Stomach (tissue), 9 donors: ENCODE measurements around the gene TBC1D5. TPM values are rescaled to one million over a fixed set of nuclear protein-coding genes. Genes with fewer than 3 reads are reported as not detected.

ENCODE experiments used
- DNase-seq, 2 donors: peaks; one replicate each; pipeline versions ENCODE4 v3.0.0 to v3.0.0-alpha.2; 2013 to 2019
- H3K27ac ChIP-seq, 5 donors: fragments of 200-600 bp in 4 of 5; sonication (generic) in 4 of 5; one replicate each; pipeline ENCODE4 v1.5.1; 2013 to 2019; ENCODE audit warnings: mild to moderate bottlenecking in 1 of 5, moderate library complexity in 1 of 5
- H3K27me3 ChIP-seq, 3 donors: fragments of 200-600 bp; sonication (generic); one replicate each; pipeline ENCODE4 v1.5.1; 2017 to 2019; ENCODE audit warnings: mixed run types in 1 of 3
- H3K36me3 ChIP-seq, 4 donors: fragments of 200-600 bp; sonication (generic); 1 replicate in 3 of 4; 2 replicates in 1 of 4; pipeline ENCODE4 v1.5.1; 2016 to 2019
- H3K4me1 ChIP-seq, 4 donors: fragments of 200-600 bp; sonication (generic); one replicate each; pipeline ENCODE4 v1.5.1; 2016 to 2019
- H3K4me3 ChIP-seq, 4 donors: fragments of 200-600 bp; sonication (generic) in 3 of 4; one replicate each; pipeline ENCODE4 v1.5.1; 2016 to 2019; ENCODE audit warnings: mild to moderate bottlenecking in 1 of 4
- H3K9me3 ChIP-seq, 4 donors: fragments of 200-600 bp; sonication (generic); one replicate each; pipeline ENCODE4 v1.5.1; 2016 to 2019
- EP300 ChIP-seq: sonication (generic); formaldehyde crosslinking; IDR thresholded peaks from one replicate; pipeline ENCODE4 v1.6.1; 2017; ENCODE audit warnings: antibody characterized with exemption
- POLR2A ChIP-seq, 4 donors: fragments of 450-650 bp; IDR thresholded peaks; one replicate each; pipeline ENCODE4 v1.6.1; 2016; ENCODE audit warnings: antibody characterized with exemption in 4 of 4, control low read depth in 2 of 4, mild to moderate bottlenecking in 1 of 4, moderate library complexity in 1 of 4
- POLR2AphosphoS5 ChIP-seq, 3 donors: sonication (generic); formaldehyde crosslinking; IDR thresholded peaks; one replicate each; pipeline ENCODE4 v1.6.1; 2016; ENCODE audit warnings: antibody characterized with exemption in 3 of 3
- WGBS, 5 donors: extraction: QIAGEN DNeasy Blood & Tissue Kit in 3 of 5; methylation state at CpG; one replicate each; pipeline versions ENCODE4 v1.1.5 to v1.1.7; 2013 to 2018; 5-methylcytosine and 5-hydroxymethylcytosine counted together
- intact Hi-C: fragments of 100-400 bp; cut with DNase I; formaldehyde crosslinking; loops from one replicate; pipeline ENCODE4 v1.15.1; 2023; ENCODE audit warnings: low total_unique reads
- polyA plus RNA-seq, 3 donors: library from polyadenylated mRNA; stranded (reverse); fragments of 200-250 nt; gene quantifications; one replicate each; pipeline ENCODE4 v1.2.3, GENCODE V29; 2013
- total RNA-seq, 5 donors: library from RNA; depleted of rRNA; stranded (reverse); fragments of >200 nt; gene quantifications; one replicate each; pipeline versions ENCODE4 v1.1.0 to v1.2.3, GENCODE V29; 2014 to 2016
- TF ChIP-seq, protein P1 (sequence below), 7 experiments: fragments of 450-650 bp in 4 of 7; fragments of 200-600 bp in 3 of 7; sonication (generic) in 3 of 7; IDR thresholded peaks; one replicate each; pipeline ENCODE4 v1.5.1; 2016 to 2019; ENCODE audit warnings: antibody characterized with exemption in 7 of 7, control low read depth in 2 of 7, mild to moderate bottlenecking in 1 of 7
- donor health status: healthy with polysubstance abuse.
- donor health status: Bipolar disorder and iron deficiency.
- donor health status: healthy.

The TBC1D5 gene
- total and polyA plus RNA-seq, 8 donors: 4.7 to 75.1 (median 32.0) TPM

DNA sequence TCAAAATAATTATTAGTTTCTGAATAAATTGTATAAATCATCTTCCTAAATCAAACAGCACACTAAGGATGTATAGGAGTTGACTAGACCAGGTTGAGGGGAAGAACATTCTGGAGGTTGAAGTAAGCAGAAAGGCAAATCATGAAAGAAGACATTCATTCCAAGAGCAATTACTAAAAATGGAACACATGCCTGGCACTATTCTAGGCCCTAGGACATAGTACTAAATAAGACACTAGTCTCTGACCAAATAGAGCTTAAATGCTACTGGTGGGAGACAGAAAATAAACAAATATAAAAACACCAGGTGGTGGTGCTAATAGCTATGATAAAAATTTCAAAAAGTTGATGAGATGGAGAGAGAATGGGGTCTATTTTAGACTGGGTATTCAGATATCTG, 190.1 kb downstream of the TBC1D5 start:
- TF ChIP-seq POLR2AphosphoS5 (IDR thresholded peaks at IDR 0.05) (no peak), EP300 (no peak), POLR2A (IDR thresholded peaks at IDR 0.05) (no peak)
- TF ChIP-seq, protein P1, sequence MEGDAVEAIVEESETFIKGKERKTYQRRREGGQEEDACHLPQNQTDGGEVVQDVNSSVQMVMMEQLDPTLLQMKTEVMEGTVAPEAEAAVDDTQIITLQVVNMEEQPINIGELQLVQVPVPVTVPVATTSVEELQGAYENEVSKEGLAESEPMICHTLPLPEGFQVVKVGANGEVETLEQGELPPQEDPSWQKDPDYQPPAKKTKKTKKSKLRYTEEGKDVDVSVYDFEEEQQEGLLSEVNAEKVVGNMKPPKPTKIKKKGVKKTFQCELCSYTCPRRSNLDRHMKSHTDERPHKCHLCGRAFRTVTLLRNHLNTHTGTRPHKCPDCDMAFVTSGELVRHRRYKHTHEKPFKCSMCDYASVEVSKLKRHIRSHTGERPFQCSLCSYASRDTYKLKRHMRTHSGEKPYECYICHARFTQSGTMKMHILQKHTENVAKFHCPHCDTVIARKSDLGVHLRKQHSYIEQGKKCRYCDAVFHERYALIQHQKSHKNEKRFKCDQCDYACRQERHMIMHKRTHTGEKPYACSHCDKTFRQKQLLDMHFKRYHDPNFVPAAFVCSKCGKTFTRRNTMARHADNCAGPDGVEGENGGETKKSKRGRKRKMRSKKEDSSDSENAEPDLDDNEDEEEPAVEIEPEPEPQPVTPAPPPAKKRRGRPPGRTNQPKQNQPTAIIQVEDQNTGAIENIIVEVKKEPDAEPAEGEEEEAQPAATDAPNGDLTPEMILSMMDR (IDR thresholded peaks at IDR 0.05): no peak
- H3K36me3 ChIP-seq: no peaks in the 10 kb centered on the region
- no peaks in the 10 kb centered on the region for H3K27me3 ChIP-seq
- DNase-seq: no peak
- H3K4me3 ChIP-seq: no peak overlapping the region
- intact Hi-C loops: no loop called here
- no peak overlapping the region for H3K27ac ChIP-seq
- peaks cover 0 to 18% (median 6%) of the 10 kb centered on the region in 4 donors for H3K4me1 ChIP-seq
- no peaks in the 10 kb centered on the region for H3K9me3 ChIP-seq

GRCh38 chr3:17551895-17552294, 190.5 kb downstream of the TBC1D5 start:
- 88 to 97% (median 95%) methylated on average over 1 of the region's 1 CpG for WGBS, 5 donors
- H3K27ac ChIP-seq: no peak overlapping the region
- H3K27me3 ChIP-seq: no peaks in the 10 kb centered on the region

DNA sequence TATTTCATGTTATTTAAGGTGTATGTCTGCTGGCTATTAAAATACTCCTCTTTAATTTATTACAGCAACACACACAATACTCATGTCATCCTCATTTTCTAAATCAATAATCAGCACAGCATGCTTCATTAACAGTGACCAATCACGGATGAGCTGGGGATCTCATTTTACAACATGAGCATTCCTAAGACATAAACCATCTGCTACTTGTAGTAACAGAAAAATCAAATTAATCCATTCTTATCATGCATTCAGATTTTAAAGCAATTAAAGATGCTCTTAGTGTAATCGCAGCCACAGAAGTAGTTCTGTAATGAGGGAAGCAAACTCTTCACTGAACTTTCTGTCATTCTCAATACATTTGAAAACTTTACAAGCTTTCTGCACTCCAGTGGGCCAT, 191.1 kb downstream of the TBC1D5 start:
- TF ChIP-seq, protein P1 (IDR thresholded peaks at IDR 0.05): no peak
- TF ChIP-seq POLR2AphosphoS5 (IDR thresholded peaks at IDR 0.05) (no peak), POLR2A (IDR thresholded peaks at IDR 0.05) (no peak), EP300 (no peak)
- no peaks in the 10 kb centered on the region for H3K36me3 ChIP-seq
- peaks cover 0 to 18% (median 6%) of the 10 kb centered on the region in 4 donors for H3K4me1 ChIP-seq
- H3K27ac ChIP-seq: no peak overlapping the region
- H3K9me3 ChIP-seq: no peaks in the 10 kb centered on the region
- peak in 1 of 2 donors; percentile 3 for DNase-seq
- WGBS, 5 donors: 71 to 77% (median 73%) methylated on average over 2 of the region's 2 CpGs
- H3K4me3 ChIP-seq: no peak overlapping the region
- intact Hi-C loops: no loop called here
- H3K27me3 ChIP-seq: no peaks in the 10 kb centered on the region

More at GRCh38 chr3:17551895-17552294, 190.5 kb downstream of the TBC1D5 start:
- H3K36me3 ChIP-seq: no peaks in the 10 kb centered on the region
- no peak overlapping the region for H3K4me3 ChIP-seq
- intact Hi-C loops: no loop called here
- TF ChIP-seq POLR2AphosphoS5 (IDR thresholded peaks at IDR 0.05) (no peak), EP300 (no peak), POLR2A (IDR thresholded peaks at IDR 0.05) (no peak)
- TF ChIP-seq, protein P1 (IDR thresholded peaks at IDR 0.05): no peak
- H3K9me3 ChIP-seq: no peaks in the 10 kb centered on the region
- no peak for DNase-seq
- peaks cover 0 to 18% (median 6%) of the 10 kb centered on the region in 4 donors for H3K4me1 ChIP-seq

- TF ChIP-seq, protein P1 (IDR thresholded peaks at IDR 0.05): no peak
- no peak for TF ChIP-seq POLR2A (IDR thresholded peaks at IDR 0.05)
- no peak for TF ChIP-seq EP300
Observed at GRCh38 chr3:17550624-17551023, 191.8 kb downstream of the TBC1D5 start.

More at GRCh38 chr3:17550624-17551023, 191.8 kb downstream of the TBC1D5 start:
- no peaks in the 10 kb centered on the region for H3K27me3 ChIP-seq
- H3K27ac ChIP-seq: no peak overlapping the region
- H3K4me3 ChIP-seq: no peak overlapping the region
- H3K36me3 ChIP-seq: no peaks in the 10 kb centered on the region
- no peak for DNase-seq
- H3K4me1 ChIP-seq: peaks cover 0 to 18% (median 6%) of the 10 kb centered on the region in 4 donors
- intact Hi-C loops: no loop called here
- no peaks in the 10 kb centered on the region for H3K9me3 ChIP-seq
